Heart left ventricle (tissue), 13 donors: ENCODE measurements around the gene TAF4B.

ENCODE experiments used
- CTCF ChIP-seq, 12 donors: fragments of 200-600 bp; sonication (generic) in 4 of 12; IDR thresholded peaks; one replicate each; pipeline versions ENCODE4 v1.5.0 to v1.8.0; 2018 to 2022; ENCODE audit warnings: antibody characterized with exemption in 12 of 12, mild to moderate bottlenecking in 5 of 12
- POLR2A ChIP-seq, 2 donors: fragments of 450-650 bp; IDR thresholded peaks; one replicate each; pipeline ENCODE4 v1.6.1; 2017; ENCODE audit warnings: antibody characterized with exemption in 2 of 2, mild to moderate bottlenecking in 2 of 2, moderate library complexity in 2 of 2
- donor health status: ischemic (EF 13 %, LVEDD 7.1; RV severe dilation, severe dysfunction).
- donor health status: DM: no; HTN: yes; CAD: no.
- donor health status: DM: no; HTN: no; CAD: no.
- donor health status: ischemic (EF 25% LVEDD 6.9; RV normal size, moderate dysfunction).
- donor health status: ischemic (EF 25% LVEDD 5.7; RV mildly dilated, moderate dysfunction).
- donor health status: ischemic (EF 35%, LVEDD 5.7; RV mildly dilated, moderate dysfunction).
- donor health status: nonischemic (EF 11% LVEDD 7.7; RV severe dilation, severe dysfunction).
- donor health status: DM: yes; HTN: yes; CAD: no.
- donor health status: PGD.
- donor health status: ischemic (EF 29% LVEDD 5.4; RV normal size, mild dysfunction).
- donor health status: nonischemic (EF 23%, LVEDD 6.1; RV moderate dilation, normal function).

- TF ChIP-seq CTCF (IDR thresholded peaks at IDR 0.05) (no peak), POLR2A (IDR thresholded peaks at IDR 0.05) (no peak)
These were observed 94.4 kb downstream of the TAF4B start for GRCh38 chr18:26320686-26321085.
